HG03066 (cell line): ENCODE results near the gene TPP1.

ENCODE experiments used
- ATAC-seq: cut with Tn5 transposase; IDR thresholded peaks from one replicate; pipeline ENCODE4 v1.9.1; 2021; ENCODE audit warnings: low read depth; ENCODE audit not compliant: unreplicated experiment

TPP1 gene

DNA sequence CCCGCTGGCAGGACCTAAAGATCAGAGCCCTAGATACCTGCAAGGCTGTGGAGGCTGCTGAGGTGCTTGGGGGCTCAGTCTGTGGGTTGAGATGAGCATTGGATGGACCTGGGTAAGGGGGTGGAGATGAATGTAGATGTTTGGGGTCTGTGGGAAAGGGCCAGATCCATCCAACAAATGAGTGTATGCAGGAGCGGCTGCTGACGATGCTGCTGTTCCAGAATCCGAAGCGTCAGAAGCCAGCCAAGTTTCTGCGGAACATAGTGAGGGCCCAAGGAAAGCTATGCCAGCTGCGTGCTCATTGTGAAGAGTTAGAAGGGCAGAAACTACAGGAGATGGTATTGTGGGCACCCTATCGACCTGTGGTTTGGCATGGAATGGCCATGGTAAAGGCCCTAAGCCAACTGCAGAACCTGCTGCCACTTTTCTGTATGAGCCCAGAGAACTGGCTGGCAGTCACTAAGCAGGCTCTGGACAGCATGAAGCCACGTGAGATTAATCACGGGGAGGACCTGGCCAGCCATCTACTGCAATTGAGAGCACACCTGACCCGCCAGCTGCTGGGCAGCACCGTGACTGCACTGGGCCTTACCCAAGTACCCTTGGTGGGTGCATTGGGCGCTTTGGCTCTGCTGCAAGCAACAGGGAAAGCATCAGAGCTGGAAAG, 52.4 kb downstream of the TPP1 start:
- ATAC-seq = no peak

DNA sequence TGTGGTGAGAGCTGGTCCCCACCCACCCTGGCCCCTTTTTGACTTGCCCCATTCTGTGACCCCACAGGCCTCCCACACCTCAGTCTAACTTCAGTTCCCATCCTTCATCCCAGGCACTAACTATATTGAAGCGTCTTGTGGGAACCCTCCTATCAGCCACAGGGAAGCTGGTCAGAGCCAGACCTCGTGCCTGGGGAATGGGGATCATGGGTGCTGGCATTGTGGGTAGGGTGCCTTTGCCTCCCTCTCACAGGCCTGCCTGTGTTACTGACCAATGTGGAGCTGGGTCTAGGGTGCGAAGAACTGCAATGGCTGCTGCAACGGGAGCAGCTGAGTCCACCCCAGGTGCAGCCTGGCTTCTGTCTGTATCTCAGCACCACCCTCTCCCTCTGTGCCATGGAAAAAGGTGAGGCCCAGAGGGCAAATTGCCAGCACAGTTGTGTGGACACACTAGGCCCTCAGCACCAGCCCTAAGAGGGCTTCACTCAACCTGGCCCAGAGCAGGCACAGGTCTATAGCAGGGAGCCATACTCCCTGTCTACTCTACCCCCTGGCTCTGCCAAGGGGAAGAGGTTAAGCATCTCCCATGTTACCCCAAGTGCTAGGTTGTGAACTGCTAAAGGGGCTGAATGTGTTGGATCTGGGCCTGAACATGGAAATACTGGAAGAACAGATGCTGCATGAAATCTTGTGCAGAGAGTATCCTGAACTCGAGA, 53.1 kb downstream of the TPP1 start:
- ATAC-seq = no peak

DNA sequence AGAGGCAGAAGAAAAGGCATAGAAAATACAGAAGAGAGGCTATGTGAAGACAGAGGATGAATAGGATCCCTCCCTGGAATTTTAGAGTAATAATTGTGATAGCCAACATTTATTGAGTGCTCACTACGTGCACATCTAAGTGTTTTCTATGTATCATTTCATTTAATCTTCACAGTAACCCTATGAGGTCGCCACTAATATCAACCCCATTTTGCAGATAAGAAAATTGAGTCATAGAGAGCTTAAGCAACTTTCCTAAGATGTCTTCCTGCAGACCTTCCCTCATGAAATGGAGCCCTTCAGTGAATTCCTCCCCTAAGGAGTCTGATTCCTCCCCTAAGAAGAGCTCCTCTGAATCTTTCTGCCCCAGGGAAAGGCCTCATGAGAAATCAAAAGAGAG, 53.9 kb downstream of the TPP1 start:
- no peak for ATAC-seq

- ATAC-seq = no peak
Measured at GRCh38 chr11:6563667-6564066, 55.6 kb downstream of the TPP1 start.

- no peak for ATAC-seq
Measured at GRCh38 chr11:6563121-6563619, 56.1 kb downstream of the TPP1 start.
